ENCODE data around the gene KBTBD12.

Gene KBTBD12

GRCh38 chr3:127953091-127954035 is 38.3 kb downstream of the KBTBD12 start:
- DNase-seq, result no peak

- DNase-seq, result no peak
Observed at GRCh38 chr3:127954640-127955039, 39.6 kb downstream of the KBTBD12 start.

- no peak for DNase-seq
Observed at GRCh38 chr3:127955728-127956127, 40.7 kb downstream of the KBTBD12 start.

GRCh38 chr3:127959041-127959440 is 44.0 kb downstream of the KBTBD12 start:
- no peak for DNase-seq

GRCh38 chr3:127959873-127960272 is 44.8 kb downstream of the KBTBD12 start:
- DNase-seq, result no peak

- no peak for DNase-seq
Observed at GRCh38 chr3:127960421-127960965, 45.5 kb downstream of the KBTBD12 start.

GRCh38 chr3:127961124-127961523 is 46.1 kb downstream of the KBTBD12 start:
- DNase-seq, result no peak

- DNase-seq, result no peak
Observed at GRCh38 chr3:127961963-127962362, 46.9 kb downstream of the KBTBD12 start.

GRCh38 chr3:127962937-127963336 is 47.9 kb downstream of the KBTBD12 start:
- DNase-seq, result no peak

- DNase-seq, result no peak
Observed at GRCh38 chr3:127964053-127964452, 49.0 kb downstream of the KBTBD12 start.

- DNase-seq, result no peak
Observed at GRCh38 chr3:127964816-127965215, 49.8 kb downstream of the KBTBD12 start.

- no peak for DNase-seq
Observed at GRCh38 chr3:127967316-127967715, 52.3 kb downstream of the KBTBD12 start.

- DNase-seq, result no peak
Observed at GRCh38 chr3:127970966-127971592, 56.0 kb downstream of the KBTBD12 start.

GRCh38 chr3:127974226-127974625 is 59.2 kb downstream of the KBTBD12 start:
- no peak for DNase-seq

GRCh38 chr3:127975153-127976029 is 60.4 kb downstream of the KBTBD12 start:
- DNase-seq, result no peak

GRCh38 chr3:127978636-127979035 is 63.6 kb downstream of the KBTBD12 start:
- DNase-seq, result no peak

- no peak for DNase-seq
Observed at GRCh38 chr3:127979473-127979872, 64.4 kb downstream of the KBTBD12 start.

- DNase-seq, result no peak
Observed at GRCh38 chr3:127981097-127981496, 66.1 kb downstream of the KBTBD12 start.

- no peak for DNase-seq
Observed at GRCh38 chr3:127982155-127982554, 67.1 kb downstream of the KBTBD12 start.

GRCh38 chr3:127984241-127984975 is 69.4 kb downstream of the KBTBD12 start:
- DNase-seq, result no peak

- DNase-seq, result no peak
Observed at GRCh38 chr3:127985216-127985615, 70.2 kb downstream of the KBTBD12 start.

- no peak for DNase-seq
Observed at GRCh38 chr3:127985655-127986225, 70.7 kb downstream of the KBTBD12 start.

Measured in activated naive CD4-positive, alpha-beta T cell treated with anti-CD3 and anti-CD28 coated beads, Interleukin-2, amount 50 U/mL, for 16 hours (primary cell).